Endodermal cell (in vitro differentiated cells): ENCODE measurements around the gene NHLH1. TPM values are rescaled to one million over a fixed set of nuclear protein-coding genes. Genes with fewer than 3 reads are reported as not detected.

Source experiments
- DNase-seq: peaks from one replicate; pipeline ENCODE4 v3.0.0-alpha.2; 2017
- H3K27ac ChIP-seq: 2 replicates; pipeline ENCODE4 v1.5.1; 2013; ENCODE audit warnings: mild to moderate bottlenecking, low read depth, low read length, moderate library complexity
- H3K27me3 ChIP-seq: 2 replicates; pipeline ENCODE4 v1.6.1; 2013; ENCODE audit warnings: mild to moderate bottlenecking, low read length, moderate library complexity; ENCODE audit not compliant: insufficient read depth, control insufficient read depth, poor library complexity, severe bottlenecking
- H3K36me3 ChIP-seq: 2 replicates; pipeline ENCODE4 v1.7.0; 2013; ENCODE audit warnings: mild to moderate bottlenecking, low read length, moderate library complexity; ENCODE audit not compliant: control insufficient read depth, insufficient read depth
- H3K4me1 ChIP-seq: one replicate; pipeline ENCODE4 v1.7.0; 2013; ENCODE audit warnings: low read length; ENCODE audit not compliant: control insufficient read depth, insufficient read depth
- H3K4me3 ChIP-seq: 2 replicates; pipeline ENCODE4 v1.5.1; 2013; ENCODE audit warnings: mild to moderate bottlenecking, low read length, moderate library complexity
- H3K9ac ChIP-seq: 2 replicates; pipeline ENCODE4 v1.6.1; 2013; ENCODE audit warnings: mild to moderate bottlenecking, low read length, moderate library complexity; ENCODE audit not compliant: poor library complexity, severe bottlenecking; ENCODE audit errors: extremely low read depth
- H3K9me3 ChIP-seq: 2 replicates; pipeline ENCODE4 v1.6.1; 2013; ENCODE audit warnings: mild to moderate bottlenecking, low read length, moderate library complexity; ENCODE audit not compliant: control insufficient read depth
- H3K27ac Mint-ChIP-seq: 2 replicates; pipeline ENCODE4 v1.8.0; 2020; ENCODE audit warnings: mixed read lengths
- H3K27me3 Mint-ChIP-seq: 2 replicates; pipeline ENCODE4 v1.8.0; 2021; ENCODE audit warnings: mild to moderate bottlenecking, mixed read lengths; ENCODE audit not compliant: insufficient read depth
- H3K36me3 Mint-ChIP-seq: 2 replicates; pipeline ENCODE4 v1.8.0; 2020; ENCODE audit warnings: low read depth, mixed read lengths
- H3K4me1 Mint-ChIP-seq: 2 replicates; pipeline ENCODE4 v1.8.0; 2020; ENCODE audit warnings: mixed read lengths
- H3K4me3 Mint-ChIP-seq: 2 replicates; pipeline ENCODE4 v1.8.0; 2020; ENCODE audit warnings: mild to moderate bottlenecking, moderate library complexity, mixed read lengths
- H3K9me3 Mint-ChIP-seq: 2 replicates; pipeline ENCODE4 v1.8.0; 2020; ENCODE audit warnings: mild to moderate bottlenecking, mixed read lengths
- WGBS, 2 experiments: methylation state at CpG; one replicate each; pipeline versions ENCODE4 v1.1.5 to v1.1.7; 2013; ENCODE audit warnings: missing lambda C conversion rate in 2 of 2, mixed read lengths in 1 of 2; ENCODE audit not compliant: insufficient coverage in 1 of 2, insufficient read length in 1 of 2; 5-methylcytosine and 5-hydroxymethylcytosine counted together
- total RNA-seq, 2 donors: library from RNA; stranded (reverse); fragmentation: NEBNext Ultra II Directional in 1 of 2; extraction: Animal tissue kit (Norgen Biotek cat#: 25700) in 1 of 2; gene quantifications; 2 replicates in 1 of 2; 3 replicates in 1 of 2; pipeline ENCODE4 v1.2.1, GENCODE V29; 2021
- TF ChIP-seq, protein P1 (sequence below): fragments of 200-600 bp; sonication (generic); conservative IDR thresholded peaks from 2 replicates; pipeline ENCODE4 v1.5.0; 2021; ENCODE audit warnings: antibody characterized with exemption, mild to moderate bottlenecking

Gene NHLH1
- total RNA-seq, 2 donors from 2014 or later, result 0.31 to 0.57 TPM

DNA sequence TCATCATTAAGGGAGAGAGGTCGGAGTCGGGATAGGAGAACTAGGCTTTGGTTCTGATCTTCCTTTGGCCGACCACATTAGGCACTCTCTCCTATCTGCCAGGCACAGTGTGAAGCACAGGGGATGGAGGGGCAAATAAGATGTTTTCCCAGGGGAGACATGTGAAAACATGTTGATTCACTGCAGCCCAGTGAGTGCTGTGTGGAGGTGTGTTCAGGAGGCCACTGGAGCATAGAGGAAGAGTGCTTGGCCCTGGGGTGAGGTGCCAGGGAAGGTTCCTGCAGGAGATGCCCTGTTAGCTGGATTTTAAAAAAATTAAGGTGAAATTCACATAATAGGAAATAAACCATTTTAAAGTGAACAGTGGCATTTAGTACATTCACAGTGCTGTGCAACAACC, 37.2 kb downstream of the NHLH1 start:
- Mint-ChIP-seq H3K27ac (no peak overlapping the region), H3K27me3 (no peaks in the 10 kb centered on the region), H3K4me1 (peaks cover 70% of the 10 kb centered on the region), H3K9me3 (no peaks in the 10 kb centered on the region), H3K36me3 (peaks cover 9% of the 10 kb centered on the region), H3K4me3 (no peak overlapping the region)
- peak; percentile 37 for DNase-seq
- 88% methylated on average over 3 of the region's 3 CpGs; no CpG with 5 or more reads in 1 of the 2 experiments for WGBS, 2 experiments
- Histone ChIP-seq H3K4me1 (peaks cover 5% of the 10 kb centered on the region), H3K9me3 (no peaks in the 10 kb centered on the region), H3K27me3 (no peaks in the 10 kb centered on the region), H3K4me3 (peak overlapping the region; percentile 99), H3K36me3 (peaks cover 7% of the 10 kb centered on the region), H3K9ac (no peak overlapping the region), H3K27ac (no peak overlapping the region)
- TF ChIP-seq, protein P1, sequence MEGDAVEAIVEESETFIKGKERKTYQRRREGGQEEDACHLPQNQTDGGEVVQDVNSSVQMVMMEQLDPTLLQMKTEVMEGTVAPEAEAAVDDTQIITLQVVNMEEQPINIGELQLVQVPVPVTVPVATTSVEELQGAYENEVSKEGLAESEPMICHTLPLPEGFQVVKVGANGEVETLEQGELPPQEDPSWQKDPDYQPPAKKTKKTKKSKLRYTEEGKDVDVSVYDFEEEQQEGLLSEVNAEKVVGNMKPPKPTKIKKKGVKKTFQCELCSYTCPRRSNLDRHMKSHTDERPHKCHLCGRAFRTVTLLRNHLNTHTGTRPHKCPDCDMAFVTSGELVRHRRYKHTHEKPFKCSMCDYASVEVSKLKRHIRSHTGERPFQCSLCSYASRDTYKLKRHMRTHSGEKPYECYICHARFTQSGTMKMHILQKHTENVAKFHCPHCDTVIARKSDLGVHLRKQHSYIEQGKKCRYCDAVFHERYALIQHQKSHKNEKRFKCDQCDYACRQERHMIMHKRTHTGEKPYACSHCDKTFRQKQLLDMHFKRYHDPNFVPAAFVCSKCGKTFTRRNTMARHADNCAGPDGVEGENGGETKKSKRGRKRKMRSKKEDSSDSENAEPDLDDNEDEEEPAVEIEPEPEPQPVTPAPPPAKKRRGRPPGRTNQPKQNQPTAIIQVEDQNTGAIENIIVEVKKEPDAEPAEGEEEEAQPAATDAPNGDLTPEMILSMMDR, result no peak

DNA sequence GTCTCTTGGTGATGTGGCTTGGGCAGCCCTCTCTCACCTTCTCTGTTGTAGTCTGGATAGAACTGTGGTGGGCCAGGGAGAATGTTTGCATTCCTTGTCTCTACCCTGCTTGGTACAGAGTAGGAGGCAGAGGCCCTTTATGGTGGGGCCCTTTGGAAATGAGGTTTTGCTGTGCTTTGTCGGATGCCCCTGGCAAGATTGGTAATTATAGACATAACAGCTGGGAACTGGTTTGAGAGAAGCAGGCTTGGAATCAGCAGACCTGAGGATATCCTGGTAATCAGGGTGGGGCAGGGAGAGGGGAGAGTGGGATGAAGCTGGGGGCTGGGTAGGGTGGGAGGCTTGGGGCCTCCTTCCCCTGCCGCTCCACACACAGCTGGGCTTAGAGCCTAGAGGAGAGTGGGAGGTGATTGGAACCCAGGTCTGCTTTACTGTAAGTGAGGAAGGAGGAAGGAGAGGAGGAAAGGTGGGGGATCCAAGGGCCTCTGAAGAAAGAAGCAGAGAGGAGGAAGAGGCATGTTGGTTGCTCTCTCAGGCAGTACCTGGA, 38.5 kb downstream of the NHLH1 start:
- Histone ChIP-seq H3K4me3 (no peak overlapping the region), H3K27me3 (no peaks in the 10 kb centered on the region), H3K27ac (no peak overlapping the region), H3K4me1 (peaks cover 5% of the 10 kb centered on the region), H3K9ac (no peak overlapping the region), H3K36me3 (peaks cover 7% of the 10 kb centered on the region), H3K9me3 (no peaks in the 10 kb centered on the region)
- TF ChIP-seq, protein P1, result no peak
- peak overlapping the region; percentile 32 for H3K27ac Mint-ChIP-seq
- H3K27me3 Mint-ChIP-seq, result no peaks in the 10 kb centered on the region
- WGBS, 2 experiments, result 86 to 100% methylated on average over 1 to 2 of the region's 2 CpGs
- peaks cover 9% of the 10 kb centered on the region for H3K36me3 Mint-ChIP-seq
- peaks cover 74% of the 10 kb centered on the region for H3K4me1 Mint-ChIP-seq
- DNase-seq, result peak; percentile 30
- H3K4me3 Mint-ChIP-seq, result no peak overlapping the region
- H3K9me3 Mint-ChIP-seq, result no peaks in the 10 kb centered on the region

DNA sequence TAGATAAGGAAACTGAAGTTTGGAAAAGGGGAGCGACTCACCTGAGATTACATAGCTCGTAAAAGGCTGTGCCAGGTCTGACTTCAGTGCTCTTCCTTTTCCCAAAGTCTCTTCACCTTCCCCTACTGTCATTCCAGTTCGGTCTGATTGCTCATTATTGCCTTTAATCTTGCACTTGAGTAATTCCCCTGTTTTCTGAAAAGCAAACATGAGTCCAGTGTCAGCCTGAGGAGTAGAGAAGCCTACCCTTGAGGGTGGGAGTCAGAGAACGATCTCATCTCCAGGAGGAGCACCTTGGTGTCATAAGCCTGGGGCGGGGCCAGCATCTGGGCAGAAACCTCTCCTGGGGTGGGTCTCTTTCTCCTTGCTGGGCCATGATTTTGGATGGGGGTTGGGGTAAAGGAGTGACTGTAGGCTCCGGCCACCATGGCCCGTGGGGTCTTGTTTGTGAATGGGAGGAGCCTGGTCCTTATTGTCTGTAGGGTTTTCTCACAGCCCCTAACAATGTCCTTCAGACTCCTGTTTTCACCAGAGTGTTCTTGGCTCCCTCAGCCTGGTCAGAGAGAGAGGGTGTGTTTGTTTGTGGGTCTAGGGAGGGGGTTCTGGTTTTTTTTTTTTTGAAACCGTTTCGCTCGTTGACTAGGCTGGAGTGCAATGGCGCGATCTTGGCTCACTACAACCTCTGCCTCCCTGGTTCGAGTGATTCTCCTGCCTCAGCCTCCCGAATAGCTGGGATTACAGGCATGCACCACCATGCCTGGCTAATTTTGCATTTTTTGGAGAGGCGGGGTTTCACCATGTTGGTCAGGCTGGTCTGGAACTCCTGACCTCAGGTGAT, 39.5 kb downstream of the NHLH1 start:
- Histone ChIP-seq H3K36me3 (peaks cover 7% of the 10 kb centered on the region), H3K9ac (no peak overlapping the region), H3K4me1 (peaks cover 6% of the 10 kb centered on the region), H3K27ac (no peak overlapping the region), H3K9me3 (no peaks in the 10 kb centered on the region), H3K4me3 (no peak overlapping the region), H3K27me3 (no peaks in the 10 kb centered on the region)
- TF ChIP-seq, protein P1, result no peak
- Mint-ChIP-seq H3K4me1 (peaks cover 81% of the 10 kb centered on the region), H3K9me3 (no peaks in the 10 kb centered on the region), H3K4me3 (no peak overlapping the region), H3K27me3 (no peaks in the 10 kb centered on the region), H3K36me3 (peaks cover 9% of the 10 kb centered on the region), H3K27ac (peak overlapping the region; percentile 79)
- WGBS, 2 experiments, result 90 to 94% methylated on average over 7 to 15 of the region's 15 CpGs
- DNase-seq, result peak; percentile 56
